Mesenteric fat pad (tissue), 1 donor: ENCODE measurements around the gene RBM10. TPM values are rescaled to one million over a fixed set of nuclear protein-coding genes. Genes with fewer than 3 reads are reported as not detected.
A peak's percentile ranks its signal among the peaks of the same experiment; 100 is the strongest.

Experiments used
- DNase-seq: peaks from one replicate; pipeline ENCODE4 v3.0.0-alpha.2; 2020; ENCODE audit warnings: low spot score
- total RNA-seq: library from RNA; stranded (reverse); fragmentation: NEBNext Ultra II Directional; extraction: Animal tissue kit (Norgen Biotek cat#: 25700); gene quantifications from one replicate; pipeline ENCODE4 v1.2.1, GENCODE V29; 2021
- donor health status: DM: yes; HTN: yes; CAD: no.

The RBM10 gene
- total RNA-seq, 1 donor from 2014 or later, result 23.6 TPM

DNA sequence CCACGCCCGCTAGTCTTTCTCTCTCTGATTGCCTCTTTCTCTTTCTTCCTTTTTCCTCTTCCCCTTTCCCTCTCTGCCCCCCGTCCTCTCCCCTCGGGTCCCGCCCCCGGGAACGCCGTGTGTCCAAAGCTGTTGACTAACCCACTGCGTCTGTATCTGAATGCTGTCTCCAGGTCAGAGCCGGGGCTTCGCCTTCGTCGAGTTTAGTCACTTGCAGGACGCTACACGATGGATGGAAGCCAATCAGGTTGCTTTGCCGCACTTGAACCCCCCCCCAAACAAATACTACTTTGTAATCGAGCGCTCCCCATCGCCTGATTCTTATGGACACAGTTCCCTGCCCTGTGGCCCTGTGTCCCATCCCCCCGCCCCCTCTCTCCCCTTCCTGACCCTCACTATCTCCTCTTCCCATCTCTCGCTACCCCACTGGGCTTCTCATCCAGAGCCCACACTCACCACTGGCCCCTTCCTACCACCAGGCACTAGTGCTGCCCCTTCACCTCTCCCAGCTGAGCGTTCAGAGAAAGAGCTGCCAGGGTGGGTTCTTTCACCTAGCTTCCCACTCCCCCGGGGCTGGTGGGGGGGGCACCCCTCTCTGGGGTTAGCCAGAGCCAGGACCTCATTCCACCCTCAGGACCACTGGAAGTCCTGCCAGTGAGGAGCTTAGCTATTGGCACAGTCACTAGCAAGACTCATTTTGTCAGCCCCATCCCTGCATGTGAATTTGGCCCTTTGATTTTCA, 30.0 kb downstream of the RBM10 start:
- DNase-seq, result peak; percentile 79

DNA sequence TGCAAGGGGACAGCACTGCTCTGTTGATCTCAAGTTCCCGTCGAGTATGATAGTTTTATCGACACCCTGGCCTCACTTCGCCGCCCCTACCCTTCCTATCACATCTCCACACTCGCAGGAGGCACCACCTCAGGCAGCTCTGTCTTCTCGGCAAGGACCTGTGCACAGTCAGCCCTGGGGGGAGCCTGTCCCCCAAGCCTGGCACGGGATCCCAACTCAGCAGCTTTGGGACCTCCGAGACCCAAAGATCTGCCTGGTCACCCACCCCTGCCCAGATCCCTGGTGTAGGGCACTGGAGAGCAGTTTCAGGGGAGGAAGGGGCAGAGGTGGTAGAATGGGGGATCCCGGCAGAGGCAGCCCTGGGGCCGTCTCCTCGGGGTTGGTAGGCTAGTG, 30.6 kb downstream of the RBM10 start:
- DNase-seq, result peak; percentile 43

DNA sequence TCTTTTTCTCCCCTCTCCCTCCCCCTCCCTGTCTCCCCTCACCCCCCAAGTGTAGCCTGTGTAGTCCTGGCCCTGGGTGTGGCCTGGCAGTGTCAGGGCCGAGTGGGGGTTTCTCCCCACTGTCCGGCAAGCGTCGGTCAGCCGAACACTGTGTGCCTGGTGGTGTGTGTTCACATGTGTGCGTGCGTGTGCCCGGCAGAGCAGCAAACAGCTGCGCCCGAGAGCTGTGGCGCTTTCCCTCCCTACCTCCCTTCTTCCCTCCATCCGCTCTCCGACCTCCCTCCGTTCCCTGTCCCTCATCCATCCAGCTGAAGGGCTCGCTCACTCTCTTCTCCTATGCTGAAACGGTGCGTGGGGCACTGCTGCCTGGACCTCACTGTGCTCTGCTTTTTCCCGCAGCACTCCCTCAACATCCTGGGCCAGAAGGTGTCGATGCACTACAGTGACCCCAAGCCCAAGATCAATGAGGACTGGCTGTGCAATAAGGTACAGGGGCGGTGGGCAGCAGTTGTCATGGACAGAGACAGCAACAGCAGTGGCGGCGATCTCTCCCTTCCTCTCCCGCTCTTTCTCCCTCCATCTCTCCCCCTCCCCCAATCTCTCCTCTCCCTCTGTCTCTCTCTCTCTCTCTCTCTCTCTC, 31.2 kb downstream of the RBM10 start:
- peak; percentile 81 for DNase-seq

DNA sequence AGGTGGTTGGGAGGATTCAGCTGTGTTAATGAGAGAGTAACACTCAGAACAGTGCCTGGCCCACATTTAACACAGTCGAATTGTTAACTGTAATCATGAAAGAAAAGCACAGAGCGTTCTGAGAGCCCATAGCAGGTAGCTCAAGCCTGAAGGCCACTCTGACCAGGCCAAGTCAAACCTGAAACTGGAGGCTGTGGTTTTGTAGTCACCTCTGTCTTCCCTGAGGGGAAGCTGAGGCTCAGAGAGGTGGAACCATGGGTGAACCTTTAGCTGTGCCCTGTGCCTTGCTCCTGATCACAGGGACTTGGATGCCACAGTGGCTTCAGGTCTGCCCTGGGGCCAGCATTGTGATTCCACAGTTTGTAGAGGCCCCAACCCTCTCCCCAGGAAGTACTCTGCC, 32.1 kb downstream of the RBM10 start:
- peak; percentile 49 for DNase-seq

DNA sequence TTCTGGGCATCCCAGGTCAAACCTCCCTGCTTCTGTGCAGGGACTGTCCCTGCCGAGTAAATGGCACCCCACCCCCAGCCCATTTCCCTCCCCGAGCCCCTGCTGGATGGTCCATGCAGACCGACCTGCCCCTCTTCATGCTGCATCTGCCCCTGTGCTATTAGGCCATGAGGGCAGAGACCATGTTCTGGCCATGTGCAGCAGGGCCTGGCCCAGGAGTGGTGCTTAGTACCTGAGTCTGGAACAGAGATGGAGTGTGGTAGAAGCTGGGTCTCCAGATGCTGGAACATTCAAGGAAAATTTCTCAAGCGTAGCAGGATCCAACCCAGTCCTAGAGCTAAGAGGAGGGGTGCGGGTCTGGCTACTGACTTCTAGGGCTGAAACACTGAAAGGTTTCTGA, 33.3 kb downstream of the RBM10 start:
- DNase-seq, result no peak

DNA sequence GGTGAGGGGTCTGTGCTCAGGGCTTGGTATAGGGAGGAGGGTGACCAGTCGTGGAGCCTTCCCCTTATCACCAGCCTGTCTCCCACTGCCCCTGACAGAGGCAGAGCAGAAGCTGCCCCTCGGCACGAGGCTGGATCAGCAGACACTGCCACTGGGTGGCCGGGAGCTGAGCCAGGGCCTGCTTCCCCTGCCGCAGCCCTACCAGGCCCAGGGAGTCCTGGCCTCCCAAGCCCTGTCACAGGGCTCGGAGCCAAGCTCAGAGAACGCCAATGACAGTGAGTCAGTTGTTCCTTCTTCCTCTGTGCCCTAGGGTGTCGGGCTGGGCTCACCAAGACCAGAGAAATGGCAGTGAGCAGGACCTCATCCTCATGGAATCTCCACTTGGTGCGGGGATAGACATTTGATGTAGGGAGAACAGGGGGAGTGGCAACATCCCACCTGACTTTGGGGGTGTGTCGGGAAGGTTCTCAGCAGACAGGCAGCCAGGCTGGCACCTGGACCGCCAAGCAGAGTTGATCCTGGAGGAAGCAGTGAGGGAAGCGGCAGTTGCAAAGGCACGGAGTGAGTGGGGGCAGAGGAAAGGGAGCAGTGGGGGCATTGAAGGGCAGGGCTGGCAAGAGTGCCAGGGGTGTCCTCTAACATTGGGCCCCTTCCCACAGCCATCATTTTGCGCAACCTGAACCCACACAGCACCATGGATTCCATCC, 34.4 kb downstream of the RBM10 start:
- DNase-seq, result no peak

DNA sequence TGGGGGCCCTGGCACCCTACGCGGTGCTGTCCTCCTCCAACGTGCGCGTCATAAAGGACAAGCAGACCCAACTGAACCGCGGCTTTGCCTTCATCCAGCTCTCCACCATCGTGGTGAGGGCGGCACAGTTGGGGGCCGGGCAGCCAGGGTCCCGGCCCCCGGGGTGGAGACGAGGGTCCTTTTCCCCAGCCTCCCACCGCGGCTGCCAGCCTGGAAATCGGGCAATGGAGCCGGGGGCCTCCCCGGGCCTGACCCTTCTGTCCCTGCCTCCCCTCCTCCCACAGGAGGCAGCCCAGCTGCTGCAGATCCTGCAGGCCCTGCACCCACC, 34.9 kb downstream of the RBM10 start:
- DNase-seq, result no peak

DNA sequence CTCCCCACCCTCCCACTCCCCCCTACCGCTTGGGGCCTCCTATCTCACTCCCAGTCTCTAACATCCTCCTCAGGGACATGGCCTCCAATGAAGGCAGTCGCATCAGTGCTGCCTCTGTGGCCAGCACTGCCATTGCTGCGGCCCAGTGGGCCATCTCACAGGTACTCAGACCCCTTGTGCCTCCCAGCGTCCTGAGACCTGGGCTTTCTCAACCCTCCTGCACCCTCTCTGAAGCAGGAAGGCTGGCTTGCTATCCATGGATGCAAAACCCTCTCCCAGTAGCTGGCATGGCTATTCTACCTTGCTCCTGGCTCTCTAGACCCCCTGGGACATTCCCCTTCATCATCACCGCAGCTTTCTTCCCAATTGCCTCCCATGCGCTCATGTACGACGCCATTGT, 35.3 kb downstream of the RBM10 start:
- no peak for DNase-seq

DNA sequence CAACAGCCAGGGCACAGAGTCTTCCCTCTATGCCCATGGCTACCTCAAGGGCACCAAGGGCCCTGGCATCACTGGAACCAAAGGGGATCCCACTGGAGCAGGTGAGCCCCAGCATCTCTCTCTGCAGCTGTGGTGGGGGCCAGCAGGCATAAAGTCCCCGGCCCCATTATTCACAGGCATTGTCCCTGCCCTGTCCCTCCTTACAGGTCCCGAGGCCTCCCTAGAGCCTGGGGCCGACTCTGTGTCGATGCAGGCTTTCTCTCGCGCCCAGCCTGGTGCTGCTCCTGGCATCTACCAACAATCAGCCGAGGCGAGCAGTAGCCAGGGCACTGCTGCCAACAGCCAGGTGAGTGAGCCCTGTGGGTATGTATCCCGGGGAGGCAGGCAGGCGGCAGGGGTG, 36.3 kb downstream of the RBM10 start:
- DNase-seq, result no peak

DNA sequence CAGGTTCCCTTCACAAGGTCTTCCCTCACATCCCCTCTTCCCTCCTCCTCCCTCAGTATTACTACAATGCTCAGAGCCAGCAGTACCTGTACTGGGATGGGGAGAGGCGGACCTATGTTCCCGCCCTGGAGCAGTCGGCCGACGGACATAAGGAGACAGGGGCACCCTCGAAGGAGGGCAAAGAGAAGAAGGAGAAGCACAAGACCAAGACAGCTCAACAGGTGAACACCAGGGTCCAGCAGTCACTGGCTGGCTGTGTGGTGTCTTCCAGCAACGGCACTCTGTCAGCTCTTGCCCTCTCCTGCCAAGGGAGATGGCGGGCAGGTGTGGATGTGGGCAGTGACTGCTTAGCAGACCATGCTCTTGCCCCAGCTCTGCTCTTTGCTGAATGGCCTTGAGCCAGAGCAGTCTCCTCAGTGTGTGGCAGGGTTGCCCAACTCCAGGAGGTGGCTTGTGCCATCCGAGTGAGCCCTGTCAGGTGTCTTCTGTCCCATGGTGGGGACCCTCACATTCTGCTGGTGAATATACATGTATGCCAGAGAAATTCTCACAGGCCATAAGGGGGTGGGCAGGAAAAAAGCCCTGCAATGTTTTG, 37.2 kb downstream of the RBM10 start:
- peak; percentile 60 for DNase-seq

DNA sequence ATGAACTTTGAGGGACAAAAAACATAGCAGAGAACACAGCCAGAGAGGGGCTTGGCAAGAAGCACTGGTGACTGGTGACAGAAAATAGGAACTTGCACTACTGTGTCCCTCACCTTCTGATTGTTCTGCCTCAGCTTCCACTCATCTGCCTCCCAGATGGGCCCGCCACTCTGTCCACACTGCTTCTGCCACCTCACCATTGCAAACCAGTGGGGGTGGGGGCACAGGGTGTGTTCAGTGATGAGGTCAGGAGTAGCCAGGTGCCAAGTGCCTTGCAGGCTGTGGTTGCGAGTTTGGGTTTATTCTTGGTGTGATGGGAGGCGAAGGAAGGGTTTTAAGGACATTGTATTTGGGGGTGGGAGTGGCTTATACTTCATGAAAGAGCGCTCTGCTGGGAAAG, 39.5 kb downstream of the RBM10 start:
- DNase-seq, result peak; percentile 37

DNA sequence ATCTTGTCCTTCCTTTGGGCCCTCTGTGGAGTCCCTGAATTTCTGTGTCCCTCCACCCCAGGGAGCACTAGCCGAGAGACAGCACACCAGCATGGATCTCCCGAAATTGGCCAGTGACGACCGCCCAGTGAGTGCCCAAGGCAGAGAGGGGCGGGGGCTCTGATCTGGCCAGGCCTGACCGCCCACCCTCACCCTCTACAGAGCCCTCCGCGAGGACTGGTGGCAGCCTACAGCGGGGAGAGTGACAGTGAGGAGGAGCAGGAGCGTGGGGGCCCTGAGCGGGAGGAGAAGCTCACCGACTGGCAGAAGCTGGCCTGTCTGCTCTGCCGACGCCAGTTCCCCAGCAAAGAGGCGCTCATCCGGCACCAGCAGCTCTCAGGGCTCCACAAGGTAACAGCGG, 40.2 kb downstream of the RBM10 start:
- no peak for DNase-seq

DNA sequence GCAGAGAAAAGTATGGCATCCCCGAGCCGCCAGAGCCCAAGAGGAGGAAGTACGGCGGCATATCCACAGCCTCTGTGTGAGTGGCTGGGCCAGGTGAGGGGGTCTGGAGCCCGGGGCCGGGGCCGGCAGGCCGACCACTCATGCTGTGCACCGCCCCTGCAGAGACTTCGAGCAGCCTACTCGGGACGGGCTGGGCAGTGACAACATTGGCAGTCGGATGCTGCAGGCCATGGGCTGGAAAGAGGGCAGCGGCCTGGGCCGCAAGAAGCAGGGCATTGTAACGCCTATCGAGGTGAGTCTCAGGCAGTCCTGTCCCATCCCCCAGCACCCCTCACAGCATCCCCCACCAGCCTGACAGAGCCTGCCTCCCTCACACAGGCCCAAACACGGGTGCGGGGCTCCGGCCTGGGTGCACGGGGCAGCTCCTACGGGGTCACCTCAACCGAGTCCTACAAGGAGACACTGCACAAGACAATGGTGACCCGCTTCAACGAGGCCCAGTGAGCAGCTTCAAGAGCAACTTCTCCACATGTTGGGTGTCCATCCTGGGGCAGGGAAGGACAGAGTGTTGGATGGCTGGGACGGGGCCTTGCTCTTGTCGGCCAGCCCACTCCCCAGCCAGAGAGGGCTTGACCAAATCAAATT, 41.2 kb downstream of the RBM10 start:
- no peak for DNase-seq

DNA sequence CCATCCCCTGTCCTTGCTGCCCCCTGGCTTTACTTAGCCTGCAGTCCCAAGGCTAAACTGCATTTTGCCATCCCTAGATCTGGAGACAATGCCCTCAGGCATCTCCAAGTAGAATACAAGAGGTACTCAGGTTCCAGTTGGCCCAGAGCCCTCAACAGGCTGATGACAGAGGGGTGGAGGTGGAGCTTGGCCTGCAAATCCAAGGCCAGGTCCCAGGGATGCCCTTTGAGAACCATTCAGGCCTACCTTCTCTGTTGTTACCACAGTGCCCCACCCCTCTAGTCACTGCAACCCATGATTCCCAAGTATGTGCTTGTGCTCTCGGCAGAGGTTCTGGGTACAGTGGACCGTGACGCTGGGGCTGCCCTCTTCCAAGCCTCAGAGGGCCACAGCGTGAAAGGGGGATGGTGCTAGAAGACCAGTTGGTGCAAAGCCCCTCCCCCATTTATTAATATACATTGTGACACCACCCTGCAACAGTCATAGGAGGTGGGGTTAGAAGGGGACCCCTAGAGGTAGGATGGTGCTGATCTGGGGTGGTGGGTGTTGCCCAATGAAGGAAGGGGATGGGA, 42.2 kb downstream of the RBM10 start:
- no peak for DNase-seq

DNA sequence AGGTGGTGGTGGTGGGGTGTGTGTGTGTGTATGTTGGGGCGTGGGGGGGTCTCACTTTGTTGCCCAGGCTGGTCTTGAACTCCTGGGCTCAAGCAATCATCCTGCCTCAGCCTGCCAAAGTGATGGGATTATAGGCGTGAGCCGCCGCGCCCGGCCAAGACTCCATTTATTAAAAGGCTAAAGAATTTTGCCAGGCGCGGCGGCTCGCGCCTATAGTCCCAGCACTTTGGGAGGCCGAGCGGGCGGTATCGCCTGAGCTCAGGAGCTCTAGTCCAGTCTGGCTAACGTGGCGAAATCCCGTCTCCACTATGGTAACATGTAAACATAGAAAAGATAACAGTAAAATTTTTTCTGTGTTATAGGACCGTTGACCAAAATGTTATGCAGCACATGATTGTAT, 44.9 kb downstream of the RBM10 start:
- DNase-seq, result no peak

DNA sequence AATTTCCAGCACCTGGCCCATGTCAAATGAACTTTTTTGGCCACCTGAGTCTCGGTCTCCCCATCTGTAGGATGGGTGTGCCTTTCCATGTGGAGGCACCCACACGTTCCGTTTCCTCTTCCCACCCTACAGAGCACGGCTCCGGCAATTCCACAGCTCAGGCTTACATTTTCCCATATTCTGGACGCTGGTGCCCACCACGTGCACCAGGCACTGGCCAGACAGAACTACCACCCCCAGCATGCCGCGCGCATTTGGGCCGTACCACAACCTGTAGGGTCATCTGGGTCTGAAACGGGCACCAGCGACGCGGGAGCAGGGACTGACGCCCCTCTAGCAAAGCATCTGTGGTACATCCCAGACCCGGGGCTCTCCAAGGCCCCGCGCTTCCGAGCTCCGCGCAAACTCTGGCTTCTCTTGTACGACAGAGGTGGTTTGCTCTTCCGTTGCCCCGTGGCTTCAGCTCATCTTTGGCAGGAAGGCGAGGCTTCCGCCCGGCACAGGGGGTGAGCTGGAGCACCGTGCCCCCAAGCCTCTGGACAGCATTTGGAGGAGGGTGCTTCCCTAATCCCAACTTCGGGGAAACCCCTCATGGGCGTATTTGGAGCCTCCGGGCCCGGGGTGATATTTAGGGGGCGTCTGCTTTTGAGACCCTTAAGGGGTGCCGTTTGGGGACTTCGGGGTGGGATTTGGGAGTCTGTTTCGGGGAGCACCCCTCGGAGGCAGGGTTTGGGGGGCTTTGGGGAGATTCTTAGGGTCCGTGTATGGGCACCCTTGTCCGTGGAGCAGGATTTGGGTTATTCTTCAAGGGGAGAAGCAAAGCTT, 45.6 kb downstream of the RBM10 start:
- DNase-seq, result no peak

DNA sequence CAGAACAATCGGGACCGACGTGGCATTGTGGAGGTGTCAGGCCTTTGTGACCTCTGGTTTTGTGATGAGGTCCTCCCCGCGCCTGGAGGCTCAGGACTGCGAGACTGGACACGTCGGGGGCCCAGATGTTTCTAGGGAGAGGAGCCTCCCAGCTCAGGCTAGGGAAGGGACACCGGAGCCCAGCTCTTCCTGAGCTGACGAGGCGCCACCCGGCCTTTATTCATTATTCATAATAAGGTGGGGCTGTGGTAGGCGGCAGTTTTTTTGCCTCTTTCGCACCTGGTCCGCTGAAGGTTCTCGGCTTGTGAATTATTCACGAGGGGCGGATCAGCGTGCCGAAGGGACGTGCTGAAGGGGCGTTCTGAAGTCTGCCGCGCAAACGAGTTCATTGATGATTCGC, 46.3 kb downstream of the RBM10 start:
- DNase-seq, result no peak

DNA sequence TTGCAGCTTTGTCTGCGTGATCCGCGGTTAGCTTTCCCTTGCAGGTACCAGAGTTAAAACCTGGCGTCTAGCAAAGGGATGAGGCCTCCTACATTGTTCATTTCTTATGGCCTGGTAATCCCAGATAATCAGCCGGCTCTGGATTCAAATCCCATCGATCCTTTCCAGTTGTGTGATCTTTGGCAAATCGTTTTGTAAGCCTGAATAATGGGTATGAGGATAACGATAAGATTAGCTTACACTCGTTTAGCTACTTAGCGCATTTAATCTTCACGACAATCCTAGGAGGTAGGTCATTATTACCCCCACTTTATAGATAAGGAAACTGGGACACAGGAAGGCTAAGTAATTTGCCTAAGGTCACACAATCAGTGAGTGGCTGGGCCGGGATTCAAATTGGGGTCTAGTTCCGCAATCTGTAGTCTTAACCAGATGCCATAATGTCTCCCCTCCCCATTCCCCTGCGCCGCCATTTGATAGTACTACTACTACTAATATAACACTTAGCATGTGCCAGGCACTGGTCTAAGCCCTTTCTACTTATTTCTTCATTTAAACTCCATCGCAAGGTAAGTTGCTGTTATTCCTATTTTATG, 46.9 kb downstream of the RBM10 start:
- no peak for DNase-seq

DNA sequence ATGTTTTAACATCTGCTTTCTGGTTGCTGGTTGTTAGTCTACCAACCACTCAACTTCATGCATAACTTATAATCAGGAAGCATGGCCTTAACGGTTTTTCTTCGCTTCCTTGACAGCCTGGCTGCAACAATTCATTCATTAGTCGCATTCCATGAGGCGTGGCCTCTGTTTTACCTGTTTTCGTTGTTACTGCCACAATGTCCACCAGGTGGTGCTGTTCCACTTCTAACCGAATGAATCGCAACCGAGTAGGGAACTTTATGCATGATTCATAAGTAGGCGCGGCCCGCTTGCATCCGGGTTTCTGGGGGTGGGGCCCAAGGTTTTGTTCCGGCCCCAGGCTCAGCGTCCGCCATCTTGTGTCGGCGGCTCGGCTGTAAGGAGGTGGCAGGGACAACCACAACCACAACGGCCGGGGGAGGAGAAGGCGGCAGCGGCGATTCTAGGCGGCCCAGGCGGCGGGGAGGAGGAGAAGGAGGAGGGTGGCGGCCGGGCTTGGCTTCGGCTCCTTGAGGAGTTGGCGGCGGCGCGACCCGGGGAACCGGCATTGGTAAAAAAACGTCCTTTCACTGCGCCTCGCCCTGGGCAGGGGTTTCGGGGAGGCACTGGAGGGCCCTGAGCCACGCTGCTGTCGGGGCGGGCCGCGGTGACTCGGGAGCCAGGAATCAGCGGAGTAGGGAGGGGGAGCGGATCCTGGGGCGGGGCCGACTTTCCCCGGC, 48.6 kb downstream of the RBM10 start, which contains the start of gene UBA1:
TSS of gene UBA1 (plus strand) at position 355 of the 719 bp plus-strand sequence. CDS start 4,974 bp downstream, outside the sequence.
- DNase-seq, result peak; percentile 99
